ENCODE data around the gene DDX53.

- no peak for TF ChIP-seq CTCF (IDR thresholded peaks at IDR 0.05; ENCODE audit: low read length)
- TF ChIP-seq EZH2phosphoT487 (IDR thresholded peaks at IDR 0.05; ENCODE audit: low read length) = no peak
- TF ChIP-seq EZH2 (optimal IDR thresholded peaks at IDR 0.05; ENCODE audit: low read depth, low read length) = no peak
These were observed 12.3 kb upstream of the DDX53 start for GRCh38 chrX:22987452-22987851.
